ENCODE results near the gene SH3BGRL. TPM values are rescaled to one million over a fixed set of nuclear protein-coding genes. Genes with fewer than 3 reads are reported as not detected.

The SH3BGRL gene
- total RNA-seq, 1 experiment from 2014 or later: 117 TPM

Other genes with a start within 250 kb of the SH3BGRL start
- gene HMGN5, start 189 bp upstream of the SH3BGRL start, total RNA-seq (2014; rRNA removed): 0.38 and 1.8 TPM in 2 replicates